Thyroid gland (tissue), 4 donors: ENCODE measurements around the gene IFIT2.
"Not testable (repeated sequence)": the region's sequence is repeated elsewhere in the genome, so short reads cannot be mapped to it uniquely, and the experiment has no call there.

ENCODE experiments used
- CTCF ChIP-seq, 6 experiments: fragments of 200-600 bp in 3 of 6; fragments of 450-650 bp in 3 of 6; sonication (generic) in 3 of 6; IDR thresholded peaks; one replicate each; pipeline ENCODE4 v1.5.1; 2016 to 2019; ENCODE audit warnings: antibody characterized with exemption in 6 of 6, mild to moderate bottlenecking in 2 of 6, inconsistent platforms in 1 of 6, moderate library complexity in 1 of 6
- POLR2A ChIP-seq, 2 donors: fragments of 450-650 bp; IDR thresholded peaks; one replicate each; pipeline ENCODE4 v1.6.1; 2017; ENCODE audit warnings: antibody characterized with exemption in 2 of 2, mild to moderate bottlenecking in 2 of 2, moderate library complexity in 1 of 2

- not testable (repeated sequence) for TF ChIP-seq POLR2A, CTCF (IDR thresholded peaks at IDR 0.05)
These were observed 48.9 kb downstream of the IFIT2 start for GRCh38 chr10:89350631-89351315.
